ENCODE measurements around the gene BRI3.

- no peak for TF ChIP-seq CTCF (IDR thresholded peaks at IDR 0.05; ENCODE audit: borderline replicate concordance, extremely low read depth, low read length, poor library complexity, severe bottlenecking)
- no peak for TF ChIP-seq EZH2 (IDR thresholded peaks at IDR 0.05; ENCODE audit: borderline replicate concordance, low read depth, low read length, severe bottlenecking)
These were observed 48.4 kb downstream of the BRI3 start for GRCh38 chr7:98329791-98330373.
